Adrenal gland (tissue), 12 donors: ENCODE data around the gene PHC3. TPM values are rescaled to one million over a fixed set of nuclear protein-coding genes. Genes with fewer than 3 reads are reported as not detected.

ENCODE experiments used
- DNase-seq, 7 donors: peaks; one replicate each; pipeline ENCODE4 v3.0.0-alpha.2; 2019 to 2020
- H3K27ac ChIP-seq, 5 donors: fragments of 200-600 bp; sonication (generic) in 4 of 5; 1 replicate in 3 of 5; 2 replicates in 2 of 5; pipeline versions ENCODE4 v1.5.1 to v1.8.0; 2016 to 2020; ENCODE audit warnings: mild to moderate bottlenecking in 1 of 5
- H3K27me3 ChIP-seq: fragments of 200-600 bp; 2 replicates; pipeline ENCODE4 v1.8.0; 2021
- H3K36me3 ChIP-seq, 2 donors: fragments of 200-600 bp; replicated peaks in 1 of 2; 1 replicate in 1 of 2; 2 replicates in 1 of 2; pipeline versions ENCODE4 v1.5.1 to v1.8.0; 2018 to 2022
- H3K4me1 ChIP-seq, 2 donors: fragments of 200-600 bp; replicated peaks in 1 of 2; 1 replicate in 1 of 2; 2 replicates in 1 of 2; pipeline versions ENCODE4 v1.5.1 to v1.8.0; 2018 to 2021
- H3K4me3 ChIP-seq, 4 donors: fragments of 200-600 bp; sonication (generic) in 3 of 4; one replicate each; pipeline ENCODE4 v1.5.1; 2016 to 2018
- H3K9me3 ChIP-seq, 3 donors: fragments of 200-600 bp; sonication (generic) in 1 of 3; replicated peaks in 1 of 3; 1 replicate in 2 of 3; 2 replicates in 1 of 3; pipeline versions ENCODE4 v1.5.1 to v1.8.0; 2016 to 2021
- CTCF ChIP-seq, 6 experiments: fragments of 450-650 bp in 4 of 6; fragments of 200-600 bp in 2 of 6; sonication (generic) in 1 of 6; IDR thresholded peaks; 1 replicate in 5 of 6; 2 replicates in 1 of 6; pipeline versions ENCODE4 v1.5.1 to v1.8.0; 2016 to 2021; ENCODE audit warnings: antibody characterized with exemption in 6 of 6, mild to moderate bottlenecking in 2 of 6, moderate library complexity in 1 of 6
- POLR2A ChIP-seq, 2 donors: fragments of 450-650 bp; IDR thresholded peaks; one replicate each; pipeline ENCODE4 v1.6.1; 2017; ENCODE audit warnings: antibody characterized with exemption in 2 of 2, mild to moderate bottlenecking in 2 of 2, moderate library complexity in 1 of 2
- WGBS, 4 donors: extraction: QIAGEN DNeasy Blood & Tissue Kit in 2 of 4; methylation state at CpG; one replicate each; pipeline versions ENCODE4 v1.1.5 to v1.1.7; 2013 to 2017; 5-methylcytosine and 5-hydroxymethylcytosine counted together
- intact Hi-C, 2 donors: fragments of 100-400 bp; cut with DNase I; formaldehyde crosslinking; loops; one replicate each; pipeline versions ENCODE4 v1.14.1 to v1.15.0; 2022 to 2023
- polyA plus RNA-seq, 3 donors: library from polyadenylated mRNA; stranded (reverse); fragments of 200-250 nt in 2 of 3; fragments of 350-450 nt in 1 of 3; fragmentation: Illumina TruSeq in 1 of 3; extraction: RNeasy Lipid Tissue Mini Kit (QIAGEN cat#74804) in 1 of 3; gene quantifications; one replicate each; pipeline ENCODE4 v1.2.3, GENCODE V29; 2013 to 2014
- total RNA-seq, 9 donors: library from RNA; depleted of rRNA in 4 of 9; stranded (reverse); fragments of >200 nt in 4 of 9; fragments of 120-200 nt in 1 of 9; fragmentation: NEBNext Ultra II Directional in 1 of 9; extraction: Animal tissue kit (Norgen Biotek cat#: 25700) in 1 of 9; gene quantifications; one replicate each; pipeline versions ENCODE4 v1.1.0 to v1.2.4, GENCODE V29; 2013 to 2023
- donor health status: healthy with polysubstance abuse.
- donor health status: Bipolar disorder and iron deficiency.
- donor health status: DM: yes; HTN: yes; CAD: no.
- donor health status: DM: no; HTN: no; CAD: no.
- donor health status: DM: no; HTN: no; CAD: no.
- donor health status: DM: yes; HTN: yes; CAD: no.

PHC3 gene
- total and polyA plus RNA-seq, 12 donors: 4.4 to 112 (median 53.0) TPM

- no peaks in the 10 kb centered on the region for H3K27me3 ChIP-seq
- H3K9me3 ChIP-seq: no peaks in the 10 kb centered on the region
- no peak for DNase-seq
- peaks cover under 1 to 4% of the 10 kb centered on the region in 2 donors for H3K4me1 ChIP-seq
- H3K36me3 ChIP-seq: peaks cover 0 to 16% of the 10 kb centered on the region in 2 donors
- no peak overlapping the region for H3K4me3 ChIP-seq
- H3K27ac ChIP-seq: no peak overlapping the region
- 83 to 93% (median 85%) methylated on average over 5 of the region's 5 CpGs for WGBS, 4 donors
- intact Hi-C loops: no loop called here
- TF ChIP-seq CTCF (IDR thresholded peaks at IDR 0.05) (no peak), POLR2A (IDR thresholded peaks at IDR 0.05) (no peak)
Measured at GRCh38 chr3:170149016-170149415, 32.5 kb downstream of the PHC3 start.

GRCh38 chr3:170145278-170145677 is 36.3 kb downstream of the PHC3 start:
- WGBS, 4 donors: 83 to 93% (median 88%) methylated on average over 4 of the region's 4 CpGs
- Histone ChIP-seq H3K4me3 (no peak overlapping the region), H3K27ac (no peak overlapping the region), H3K36me3 (peaks cover 0 to 22% of the 10 kb centered on the region in 2 donors), H3K4me1 (peaks cover 0 to 4% of the 10 kb centered on the region in 2 donors), H3K9me3 (no peaks in the 10 kb centered on the region), H3K27me3 (no peaks in the 10 kb centered on the region)
- no peak for DNase-seq
- intact Hi-C loops: no loop called here
- TF ChIP-seq CTCF (IDR thresholded peaks at IDR 0.05): no peak
- no peak for TF ChIP-seq POLR2A (IDR thresholded peaks at IDR 0.05)

GRCh38 chr3:170144437-170144843 is 37.1 kb downstream of the PHC3 start:
- H3K9me3 ChIP-seq: no peaks in the 10 kb centered on the region
- peaks cover 0 to 22% of the 10 kb centered on the region in 2 donors for H3K36me3 ChIP-seq
- no peak overlapping the region for H3K27ac ChIP-seq
- 94 to 98% (median 95%) methylated on average over 3 of the region's 3 CpGs for WGBS, 4 donors
- no peaks in the 10 kb centered on the region for H3K4me1 ChIP-seq
- TF ChIP-seq CTCF (IDR thresholded peaks at IDR 0.05) (no peak), POLR2A (IDR thresholded peaks at IDR 0.05) (no peak)
- DNase-seq: no peak
- no peaks in the 10 kb centered on the region for H3K27me3 ChIP-seq
- intact Hi-C loops: no loop called here
- H3K4me3 ChIP-seq: no peak overlapping the region

- Histone ChIP-seq H3K9me3 (no peaks in the 10 kb centered on the region), H3K27ac (no peak overlapping the region), H3K27me3 (no peaks in the 10 kb centered on the region), H3K4me3 (no peak overlapping the region), H3K4me1 (no peaks in the 10 kb centered on the region), H3K36me3 (peaks cover 0 to 22% of the 10 kb centered on the region in 2 donors)
- 93 to 100% (median 98%) methylated on average over 2 of the region's 2 CpGs for WGBS, 4 donors
- DNase-seq: no peak
- TF ChIP-seq CTCF (IDR thresholded peaks at IDR 0.05) (no peak), POLR2A (IDR thresholded peaks at IDR 0.05) (no peak)
- intact Hi-C loops: no loop called here
Measured at GRCh38 chr3:170142373-170142772, 39.2 kb downstream of the PHC3 start.
